ENCODE data around the gene MRPL18.

GRCh38 chr6:159821726-159822125, 31.5 kb downstream of the MRPL18 start:
- no peak for TF ChIP-seq CTCF (optimal IDR thresholded peaks at IDR 0.05 in 1 of 3, IDR thresholded peaks at IDR 0.05 in 1 of 3, conservative IDR thresholded peaks at IDR 0.05 in 1 of 3; ENCODE audit: extremely low read depth in 1 of 3, insufficient read depth in 2 of 3, low read length in 3 of 3)
- TF ChIP-seq EZH2 (IDR thresholded peaks at IDR 0.05; ENCODE audit: low read length), result no peak
